SK-N-MC (cell line): Measurements from ENCODE around the gene SLC30A9.

ENCODE experiments used
- DNase-seq: peaks from one replicate; pipeline ENCODE4 v3.0.0-alpha.2; 2011; ENCODE audit warnings: low read depth, low spot score
- H3K27ac ChIP-seq: fragments of 200-600 bp; sonication (generic); 2 replicates; pipeline ENCODE4 v1.5.1; 2016; ENCODE audit warnings: mixed run types
- H3K36me3 ChIP-seq: fragments of 200-600 bp; sonication (generic); 2 replicates; pipeline ENCODE4 v1.6.1; 2017; ENCODE audit warnings: antibody characterized with exemption, low read length, mixed read lengths; ENCODE audit not compliant: insufficient read depth
- H3K4me3 ChIP-seq: fragments of 200-600 bp; sonication (generic); 2 replicates; pipeline ENCODE4 v1.5.1; 2016
- H3K9ac ChIP-seq: fragments of 200-600 bp; sonication (generic); 2 replicates; pipeline ENCODE4 v1.8.0; 2017; ENCODE audit warnings: mixed run types, mixed read lengths; ENCODE audit not compliant: insufficient read length
- H3K9me3 ChIP-seq: fragments of 200-600 bp; sonication (generic); 2 replicates; pipeline ENCODE4 v1.6.1; 2017; ENCODE audit warnings: low read depth, mild to moderate bottlenecking, antibody characterized with exemption, low read length, moderate library complexity, mixed read lengths
- EZH2 ChIP-seq: fragments of 200-600 bp; sonication (generic); IDR thresholded peaks from one replicate; pipeline ENCODE4 v1.6.1; 2017; ENCODE audit warnings: antibody characterized with exemption
- FOXP2 ChIP-seq: optimal IDR thresholded peaks from 2 replicates; pipeline ENCODE3; 2011; ENCODE audit warnings: mild to moderate bottlenecking, moderate library complexity; ENCODE audit not compliant: insufficient read depth; ENCODE audit errors: extremely low read length, control extremely low read depth
- POLR2AphosphoS5 ChIP-seq: IDR thresholded peaks from 2 replicates; pipeline ENCODE4 v1.6.1; 2012; ENCODE audit warnings: mild to moderate bottlenecking, low read depth, low read length, borderline replicate concordance

Gene SLC30A9

DNA sequence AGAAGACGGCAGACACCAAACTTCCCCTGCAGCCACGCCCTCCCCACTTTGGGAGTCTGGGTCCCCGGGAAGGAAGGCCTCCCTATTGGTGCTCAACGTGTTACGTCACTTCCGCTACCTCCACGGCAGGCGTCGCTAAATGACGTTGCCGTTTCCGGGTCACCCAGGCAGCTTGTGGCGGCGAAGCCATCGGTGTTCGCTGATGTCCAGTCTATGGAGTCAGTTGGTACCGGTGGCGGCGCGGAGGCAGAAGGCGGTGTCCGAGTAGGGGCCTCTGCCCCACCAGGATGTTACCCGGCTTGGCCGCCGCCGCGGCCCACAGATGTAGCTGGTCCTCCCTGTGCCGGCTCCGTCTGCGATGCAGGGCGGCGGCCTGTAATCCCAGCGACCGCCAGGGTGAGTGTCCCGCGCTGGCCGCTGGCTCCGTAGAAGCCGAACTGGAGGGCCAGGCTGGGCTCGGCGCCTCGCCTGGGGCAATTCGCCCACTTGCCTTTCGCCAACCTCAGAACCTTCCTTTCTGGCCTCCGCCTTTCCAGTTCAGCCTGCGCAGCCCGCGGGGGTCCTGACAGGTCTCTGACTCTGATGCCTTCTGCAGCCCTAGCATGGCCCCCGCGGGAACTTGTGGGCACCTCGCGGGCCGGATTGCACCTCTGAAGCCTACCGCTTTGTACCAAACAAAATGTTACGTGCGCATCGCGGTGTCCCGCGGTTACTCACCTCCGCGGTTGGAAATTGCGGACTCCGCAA is at the start of gene SLC30A9:
SLC30A9 (plus strand) TSS at position 166 of the 747 bp plus-strand sequence; CDS start at position 288, 122 bp downstream.
- H3K4me3 ChIP-seq = peak within 1 kb of the TSS; percentile 87
- TF ChIP-seq POLR2AphosphoS5 (peak; percentile 90), FOXP2 (no peak)
- H3K27ac ChIP-seq = no peak within 1 kb of the TSS
- H3K9me3 ChIP-seq = no peaks in the 10 kb centered on the region
- H3K36me3 ChIP-seq = no peaks in the 10 kb centered on the region; the same call in 1 of the 2 replicates
- DNase-seq = peak; percentile 65
- peak within 1 kb of the TSS; percentile 68 for H3K9ac ChIP-seq

DNA sequence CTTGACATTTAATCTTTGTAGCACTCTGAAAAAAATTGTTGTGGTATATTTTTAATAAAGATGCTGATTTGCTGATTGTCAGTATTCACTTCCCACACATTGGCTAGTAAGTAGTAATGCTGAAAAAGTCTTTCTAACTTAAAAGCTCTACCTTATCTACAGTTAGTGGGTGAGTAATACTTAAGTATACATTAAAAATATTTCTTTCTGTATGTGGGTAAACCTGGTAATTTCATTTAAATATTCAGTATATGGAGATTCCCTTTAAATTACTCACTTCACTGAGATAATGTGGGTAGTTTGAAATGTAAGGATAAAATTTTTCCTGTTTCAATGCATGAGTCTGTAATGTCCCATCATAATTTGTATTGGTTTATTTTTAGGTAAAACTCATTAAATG is 49.5 kb upstream of the SLC30A9 start:
- Histone ChIP-seq H3K27ac (no peak overlapping the region), H3K4me3 (no peak overlapping the region), H3K36me3 (peaks cover 85% of the 10 kb centered on the region), H3K9ac (no peak overlapping the region), H3K9me3 (no peaks in the 10 kb centered on the region)
- DNase-seq = no peak
- TF ChIP-seq FOXP2 (no peak), POLR2AphosphoS5 (no peak), EZH2 (no peak)

DNA sequence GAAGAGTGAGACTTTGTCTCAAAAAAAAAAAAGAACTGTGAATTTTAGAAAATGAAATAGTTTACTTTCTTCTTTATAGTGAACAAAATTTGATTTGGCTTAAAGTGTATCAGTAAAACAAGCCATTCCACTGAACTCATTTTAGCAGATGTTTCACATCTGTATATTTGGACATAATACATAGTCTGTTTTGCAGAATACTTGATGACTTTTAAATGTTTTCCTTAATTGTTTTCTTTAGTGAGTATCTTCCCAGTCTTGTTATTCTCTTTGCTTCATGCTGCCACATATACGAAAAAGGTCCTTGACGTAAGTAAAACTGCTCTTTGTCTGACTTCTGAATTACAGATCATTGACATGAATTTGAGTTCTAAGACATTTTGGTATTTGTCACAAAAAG is 46.8 kb upstream of the SLC30A9 start:
- Histone ChIP-seq H3K27ac (0 out of 2 replicates have a peak overlapping the region, but pooled peaks have one; percentile 5), H3K36me3 (peaks cover 90% of the 10 kb centered on the region), H3K4me3 (no peak overlapping the region), H3K9me3 (no peaks in the 10 kb centered on the region), H3K9ac (no peak overlapping the region)
- DNase-seq = no peak
- TF ChIP-seq FOXP2 (no peak), EZH2 (no peak), POLR2AphosphoS5 (no peak)

DNA sequence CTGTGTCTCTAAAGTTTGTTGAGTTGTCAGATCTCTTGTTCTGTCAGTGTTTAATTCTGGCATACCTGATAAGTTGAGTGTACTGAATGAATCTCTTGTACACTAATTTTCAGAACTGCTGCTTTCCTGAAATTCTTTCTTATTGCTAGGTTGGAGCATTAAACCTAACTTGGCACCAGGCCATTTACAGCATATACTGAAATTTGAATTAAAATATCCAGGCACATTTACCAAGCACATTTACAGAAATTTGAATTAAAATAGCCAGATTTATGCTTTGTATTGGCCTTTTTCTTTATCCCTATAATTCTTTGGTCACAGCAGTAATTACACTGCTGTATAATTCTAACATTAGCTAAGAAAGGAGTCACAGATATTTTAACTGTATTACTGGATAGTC is 46.2 kb upstream of the SLC30A9 start:
- Histone ChIP-seq H3K9me3 (no peaks in the 10 kb centered on the region), H3K9ac (no peak overlapping the region), H3K27ac (0 out of 2 replicates have a peak overlapping the region, but pooled peaks have one; percentile 5), H3K4me3 (no peak overlapping the region), H3K36me3 (peaks cover 89% of the 10 kb centered on the region)
- no peak for DNase-seq
- TF ChIP-seq EZH2 (no peak), POLR2AphosphoS5 (no peak)

DNA sequence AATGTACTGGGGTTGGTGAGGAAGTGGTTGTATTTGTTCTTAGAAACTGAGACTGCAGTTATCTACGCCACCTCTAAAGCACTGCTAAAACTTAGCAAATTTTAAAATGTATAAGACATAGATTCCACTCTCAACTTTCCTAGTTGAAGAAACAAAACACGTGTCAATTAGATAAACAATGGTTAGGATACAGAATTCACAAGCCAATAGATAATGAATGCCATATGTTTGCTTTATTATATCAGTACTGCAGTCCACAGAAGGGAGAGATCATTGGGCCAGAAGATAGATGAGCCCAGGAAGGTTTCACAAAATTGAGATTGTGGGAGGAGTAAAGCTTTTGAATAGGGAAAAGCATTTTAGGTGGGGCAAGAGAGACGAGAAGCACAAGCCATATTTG is 40.8 kb upstream of the SLC30A9 start:
- Histone ChIP-seq H3K27ac (no peak overlapping the region), H3K4me3 (no peak overlapping the region), H3K9me3 (no peaks in the 10 kb centered on the region), H3K9ac (no peak overlapping the region), H3K36me3 (peaks cover 91% of the 10 kb centered on the region)
- TF ChIP-seq POLR2AphosphoS5 (no peak), EZH2 (no peak)
- no peak for DNase-seq

DNA sequence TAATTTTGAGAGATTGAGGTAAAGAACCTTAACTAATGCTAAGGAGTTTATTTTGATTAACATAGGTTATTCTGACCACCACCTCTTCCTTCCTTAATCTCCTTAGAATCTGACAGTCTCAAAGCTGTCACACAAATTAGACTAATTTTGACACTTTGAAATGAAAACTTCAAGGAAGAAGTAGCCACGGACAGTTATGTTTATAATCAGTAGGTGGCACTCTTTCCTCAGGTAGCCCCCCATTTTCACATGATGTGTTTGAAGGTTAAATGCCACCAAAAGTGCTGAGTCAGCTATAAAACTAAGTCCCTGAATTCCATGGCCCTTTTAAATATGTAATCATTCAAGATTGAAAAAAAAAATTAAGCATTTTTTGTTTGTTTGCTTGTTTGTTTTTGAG is 32.7 kb upstream of the SLC30A9 start:
- DNase-seq = no peak
- H3K9me3 ChIP-seq = no peaks in the 10 kb centered on the region
- TF ChIP-seq POLR2AphosphoS5 = no peak
- TF ChIP-seq FOXP2 = no peak
- H3K4me3 ChIP-seq = no peak overlapping the region
- H3K36me3 ChIP-seq = peaks cover 32% of the 10 kb centered on the region
- no peak overlapping the region for H3K27ac ChIP-seq
- no peak overlapping the region for H3K9ac ChIP-seq

DNA sequence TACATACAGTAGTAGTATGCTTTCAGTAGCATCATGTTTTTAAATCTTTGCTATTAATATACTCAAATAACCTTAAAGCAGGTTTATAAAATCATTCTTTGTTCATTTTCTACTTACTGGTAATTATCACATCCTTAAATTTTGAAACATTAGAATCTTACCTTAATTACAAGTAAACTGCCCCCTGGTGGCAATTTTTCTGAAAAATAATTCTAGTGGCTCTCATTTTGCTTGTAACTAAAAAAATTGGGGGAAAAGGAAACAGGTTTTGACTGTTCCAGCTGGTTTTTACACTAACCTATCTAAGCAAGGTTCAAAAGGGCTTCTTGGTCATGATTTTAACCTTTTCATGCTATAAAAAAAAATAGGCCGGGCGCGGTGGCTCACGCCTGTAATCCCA is 27.2 kb upstream of the SLC30A9 start:
- Histone ChIP-seq H3K36me3 (no peaks in the 10 kb centered on the region), H3K27ac (no peak overlapping the region), H3K9me3 (no peaks in the 10 kb centered on the region), H3K4me3 (no peak overlapping the region), H3K9ac (no peak overlapping the region)
- TF ChIP-seq EZH2 = no peak
- no peak for TF ChIP-seq POLR2AphosphoS5
- no peak for TF ChIP-seq FOXP2
- no peak for DNase-seq

DNA sequence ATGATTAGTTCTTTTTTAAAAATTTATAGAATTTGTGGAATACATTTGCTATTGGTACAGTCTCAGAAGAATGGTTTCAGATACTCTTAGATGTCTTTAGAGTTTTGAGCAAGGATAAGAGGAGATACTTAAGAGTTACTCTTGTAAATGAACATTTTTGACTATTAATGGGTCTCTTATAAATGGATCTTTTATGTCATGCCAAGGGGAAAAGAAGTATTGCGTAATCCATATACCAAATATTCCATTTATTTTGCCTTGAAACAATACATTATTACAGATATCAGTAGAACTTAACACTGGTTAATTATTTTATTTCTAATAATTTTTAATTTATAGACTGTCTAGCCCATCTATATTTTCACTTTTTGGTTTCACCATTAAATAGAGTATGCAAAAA is 25.9 kb upstream of the SLC30A9 start:
- no peak for TF ChIP-seq POLR2AphosphoS5
- Histone ChIP-seq H3K36me3 (no peaks in the 10 kb centered on the region), H3K9me3 (no peaks in the 10 kb centered on the region), H3K9ac (no peak overlapping the region), H3K4me3 (no peak overlapping the region), H3K27ac (no peak overlapping the region)
- no peak for DNase-seq

DNA sequence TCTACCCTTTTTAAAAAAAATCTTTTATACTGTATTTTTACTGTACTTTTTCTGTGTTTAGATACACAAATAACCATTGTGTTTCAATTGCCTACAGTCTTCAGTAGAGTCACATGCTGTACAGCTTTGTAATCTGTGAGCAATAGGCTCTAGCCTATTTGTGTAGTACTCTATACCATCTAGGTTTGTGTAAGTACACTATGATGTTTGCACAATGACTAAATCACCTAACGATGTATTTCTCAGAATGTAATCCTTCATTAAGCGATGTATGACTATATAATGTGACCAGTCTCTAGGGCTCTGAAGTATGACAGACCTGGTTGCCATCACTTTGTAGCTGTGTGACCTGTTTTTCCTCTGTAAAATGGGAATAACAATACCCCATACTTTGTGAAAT is 22.9 kb upstream of the SLC30A9 start:
- Histone ChIP-seq H3K36me3 (no peaks in the 10 kb centered on the region), H3K9ac (no peak overlapping the region), H3K9me3 (no peaks in the 10 kb centered on the region), H3K4me3 (no peak overlapping the region), H3K27ac (no peak overlapping the region)
- no peak for TF ChIP-seq EZH2
- no peak for TF ChIP-seq POLR2AphosphoS5
- TF ChIP-seq FOXP2 = no peak
- DNase-seq = no peak

DNA sequence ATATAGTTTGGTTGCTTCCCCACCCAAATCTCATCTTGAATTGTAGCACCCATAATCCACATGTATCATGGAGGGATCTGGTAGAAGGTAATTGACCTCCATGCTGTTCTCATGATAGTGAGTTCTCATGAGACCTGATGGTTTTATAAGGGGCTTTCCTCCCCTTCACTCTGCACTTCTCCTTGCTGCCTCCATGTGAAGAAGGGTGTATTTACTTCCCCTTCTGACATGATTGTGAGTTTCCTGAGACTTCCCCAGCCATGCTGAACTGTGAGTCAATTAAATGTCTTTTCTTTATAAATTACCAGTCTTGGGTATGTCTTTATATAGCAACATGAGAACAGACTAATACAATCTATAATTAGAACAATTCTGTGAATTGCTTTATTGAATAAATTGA is 20.7 kb upstream of the SLC30A9 start:
- Histone ChIP-seq H3K9me3 (no peaks in the 10 kb centered on the region), H3K36me3 (no peaks in the 10 kb centered on the region), H3K4me3 (no peak overlapping the region), H3K9ac (no peak overlapping the region), H3K27ac (no peak overlapping the region)
- no peak for DNase-seq
- TF ChIP-seq FOXP2 (no peak), EZH2 (no peak), POLR2AphosphoS5 (no peak)
